HG03039 (cell line): ENCODE data around the gene TACSTD2.
"Not testable (repeated sequence)": the region's sequence is repeated elsewhere in the genome, so short reads cannot be mapped to it uniquely, and the experiment has no call there.

Experiments used
- ATAC-seq: cut with Tn5 transposase; IDR thresholded peaks from one replicate; pipeline ENCODE4 v1.9.1; 2021; ENCODE audit warnings: mild to moderate bottlenecking, moderate library complexity; ENCODE audit not compliant: unreplicated experiment

TACSTD2 gene

DNA sequence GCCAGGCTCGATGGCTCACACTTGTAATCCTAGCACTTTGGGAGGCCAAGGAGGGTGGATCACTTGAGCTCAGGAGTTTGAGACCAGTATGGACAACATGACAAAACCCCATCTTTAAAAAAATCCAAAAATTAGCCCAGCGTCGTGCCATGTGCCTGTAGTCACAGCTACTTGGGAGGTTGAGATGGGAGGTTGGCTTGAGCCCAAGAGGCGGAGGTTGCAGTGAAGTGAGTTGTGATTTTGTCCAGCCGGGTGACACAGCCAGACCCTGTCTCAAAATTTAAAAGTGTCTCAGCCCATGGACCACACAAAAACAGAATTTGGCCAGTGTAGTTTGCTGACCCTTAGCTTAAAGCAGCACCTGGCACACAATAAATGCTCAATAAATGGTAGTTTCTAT lies 11.3 kb upstream of the TACSTD2 start:
- ATAC-seq: no peak

DNA sequence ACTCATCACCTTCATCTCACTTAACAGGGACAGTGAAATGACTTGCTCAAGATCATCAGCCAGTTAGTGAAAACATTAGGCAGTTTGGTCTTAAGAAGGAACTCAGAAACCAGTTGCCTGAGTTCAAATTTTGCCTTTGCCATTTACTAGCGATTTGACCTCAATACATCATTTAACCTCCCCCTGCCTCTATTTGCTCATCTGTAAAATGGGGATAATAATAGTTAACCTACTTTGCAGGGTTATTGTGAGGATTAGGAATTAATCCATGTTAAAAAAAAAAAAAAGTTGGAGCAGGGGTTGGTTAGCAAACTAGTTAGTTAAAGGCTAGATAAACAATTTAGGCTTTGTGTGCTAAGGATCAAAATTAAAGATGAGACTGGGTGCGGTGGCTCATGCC lies 10.6 kb upstream of the TACSTD2 start:
- no peak for ATAC-seq

DNA sequence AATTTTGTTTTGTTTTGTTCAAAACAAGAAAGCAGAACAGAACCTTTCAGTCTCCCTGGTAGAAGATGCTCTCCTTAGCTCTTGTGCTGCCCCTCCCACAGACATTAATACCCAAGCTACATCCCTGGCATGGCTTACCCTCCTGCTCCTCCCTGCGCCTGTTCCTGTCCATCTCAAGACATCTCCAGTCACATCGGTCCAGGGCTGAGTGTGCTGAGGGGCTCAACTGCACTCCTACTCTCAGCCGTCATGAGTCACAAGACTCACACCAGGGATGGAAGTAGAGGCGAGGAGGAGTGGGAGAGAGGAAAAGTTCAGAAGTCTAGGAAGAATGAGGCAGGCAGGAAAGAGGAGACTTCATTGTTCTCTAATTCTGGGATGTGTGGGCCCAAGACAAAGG lies 9.2 kb upstream of the TACSTD2 start:
- ATAC-seq: no peak

DNA sequence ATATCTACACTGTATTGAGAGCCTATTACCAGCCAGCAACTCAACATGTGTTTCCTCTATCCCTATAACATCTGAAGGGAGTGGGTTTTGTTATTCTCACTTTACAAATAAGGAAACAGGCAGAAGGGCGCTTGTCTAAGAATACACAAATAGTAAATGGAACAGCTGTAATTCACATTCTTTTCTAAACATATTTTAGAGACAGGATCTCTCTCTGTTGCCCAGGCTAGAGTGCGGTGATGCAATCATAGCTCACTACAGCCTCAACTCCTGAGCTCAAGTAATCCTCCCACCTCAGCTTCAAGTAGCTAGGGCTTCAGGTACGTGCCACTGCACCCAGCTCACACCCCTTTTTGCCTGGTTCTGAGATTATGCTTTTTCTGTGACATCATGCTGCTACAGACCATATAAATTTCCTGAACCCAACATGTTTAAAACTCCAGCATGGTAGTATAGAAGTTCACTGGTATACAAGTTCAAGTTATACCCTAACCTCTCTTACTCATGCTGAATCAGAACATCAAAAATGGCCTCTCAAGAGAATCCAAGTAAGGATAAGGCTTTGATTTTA lies 8.6 kb upstream of the TACSTD2 start:
- ATAC-seq: no peak

DNA sequence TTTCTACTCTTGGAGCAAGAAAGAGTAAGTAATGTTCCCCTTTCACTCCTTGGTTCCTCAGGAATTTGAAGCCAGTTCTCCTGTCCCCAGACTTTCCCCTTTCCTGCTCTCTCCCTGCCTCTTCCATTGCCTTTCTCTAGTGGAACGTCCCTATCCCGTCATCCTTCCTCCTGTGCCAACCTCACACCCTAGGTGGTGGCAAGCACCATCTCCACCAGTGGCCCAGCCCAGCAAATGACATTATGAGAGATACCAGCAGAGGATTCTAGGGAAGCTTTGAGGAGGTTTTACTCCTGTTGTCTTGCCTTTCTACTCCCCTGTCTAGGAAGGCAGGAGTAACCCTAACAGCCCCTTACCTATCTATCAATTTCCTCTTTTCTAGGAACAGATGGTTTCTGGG lies 8.1 kb upstream of the TACSTD2 start:
- ATAC-seq: no peak

DNA sequence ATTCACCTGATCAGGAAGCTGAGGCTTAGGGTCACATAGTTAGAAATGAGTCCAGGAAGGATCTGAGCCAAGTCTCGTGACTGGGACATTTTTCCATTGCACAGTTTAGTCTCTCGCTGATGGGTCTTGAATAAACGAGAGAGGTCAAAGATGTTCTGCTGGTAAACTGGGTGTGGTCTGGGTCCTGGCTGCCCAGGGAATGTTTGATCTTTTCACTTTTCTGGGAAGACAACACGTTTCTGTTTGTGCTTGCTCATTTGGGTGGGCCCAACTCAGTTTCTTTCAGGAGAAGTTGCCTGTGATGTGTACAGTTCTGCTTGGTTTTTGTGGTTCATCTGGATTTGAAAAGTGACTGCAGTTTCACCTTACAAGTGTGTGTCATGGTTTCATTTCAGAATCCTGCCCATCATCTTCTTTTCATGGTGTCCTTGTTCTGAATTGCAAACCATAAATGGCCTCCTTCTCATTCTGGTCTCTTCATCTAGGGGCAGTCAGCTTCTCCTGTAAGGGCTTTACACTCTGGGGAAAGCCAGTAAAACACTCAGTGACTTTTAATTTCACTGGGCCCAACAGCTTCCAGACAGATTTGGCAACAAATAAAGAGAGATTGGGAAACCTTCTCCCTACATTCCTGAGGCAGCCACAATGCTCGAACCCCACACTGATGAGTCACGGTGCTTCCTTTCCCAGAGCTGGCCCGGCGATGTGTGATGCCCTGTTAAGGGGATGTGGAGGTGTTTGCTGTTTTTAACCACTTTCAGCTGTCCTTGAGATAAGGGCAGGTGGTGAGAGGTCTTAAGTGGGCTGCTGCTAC lies 7.2 kb upstream of the TACSTD2 start:
- peak; percentile 62 for ATAC-seq

DNA sequence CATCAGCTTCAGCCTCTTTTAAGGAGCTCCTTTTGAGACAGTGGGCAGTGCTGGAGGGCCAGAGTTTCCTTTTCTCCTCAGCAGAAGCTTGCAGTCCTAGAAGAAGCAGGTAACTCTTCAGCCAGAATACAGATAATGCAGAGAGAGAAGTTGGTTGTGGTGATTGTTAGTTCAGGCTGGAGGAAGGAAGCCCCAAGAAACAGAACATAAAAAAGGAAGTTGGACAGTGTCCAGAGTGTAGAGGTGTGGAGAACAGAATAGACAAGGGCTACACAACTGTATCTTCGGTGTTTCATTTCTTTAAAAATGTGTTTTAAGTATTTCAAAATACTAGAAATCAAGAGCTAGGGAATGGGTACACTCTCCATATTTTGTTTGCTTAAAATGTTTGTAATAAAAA lies 6.4 kb upstream of the TACSTD2 start:
- ATAC-seq: no peak

DNA sequence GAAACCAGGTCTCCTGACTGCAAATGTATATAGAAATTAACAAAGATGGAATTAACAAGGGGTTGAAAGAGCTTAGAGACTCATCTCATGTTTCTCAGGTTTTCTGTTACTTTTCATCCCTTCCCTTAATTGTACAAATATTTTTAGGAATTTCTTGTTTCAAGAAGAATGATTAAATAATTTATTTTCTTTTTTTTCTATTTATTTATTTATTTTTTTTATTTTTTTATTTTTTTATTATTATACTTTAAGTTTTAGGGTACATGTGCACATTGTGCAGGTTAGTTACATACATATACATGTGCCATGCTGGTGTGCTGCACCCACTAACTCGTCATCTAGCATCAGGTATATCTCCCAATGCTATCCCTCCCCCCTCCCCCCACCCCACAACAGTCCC lies 5.1 kb upstream of the TACSTD2 start:
- not testable (repeated sequence) for ATAC-seq

DNA sequence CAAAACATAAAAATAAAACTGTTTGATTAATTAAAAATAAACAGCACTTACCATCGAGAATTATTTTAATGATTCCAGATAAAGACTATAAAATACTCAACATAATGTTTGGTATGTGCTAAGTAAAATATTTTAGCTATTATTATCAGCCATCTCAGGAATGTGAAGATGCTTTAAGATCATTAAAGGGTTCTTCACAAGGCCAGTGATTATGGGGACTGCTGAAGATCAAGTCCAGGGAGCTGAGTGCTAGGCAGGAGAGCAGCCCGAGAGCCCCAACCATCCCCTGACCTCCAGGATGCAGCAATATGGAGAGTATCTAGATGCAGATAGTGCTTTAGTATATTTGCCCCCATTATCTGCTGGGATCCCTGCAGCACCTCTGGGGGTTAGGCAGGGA lies 4.6 kb upstream of the TACSTD2 start:
- no peak for ATAC-seq

DNA sequence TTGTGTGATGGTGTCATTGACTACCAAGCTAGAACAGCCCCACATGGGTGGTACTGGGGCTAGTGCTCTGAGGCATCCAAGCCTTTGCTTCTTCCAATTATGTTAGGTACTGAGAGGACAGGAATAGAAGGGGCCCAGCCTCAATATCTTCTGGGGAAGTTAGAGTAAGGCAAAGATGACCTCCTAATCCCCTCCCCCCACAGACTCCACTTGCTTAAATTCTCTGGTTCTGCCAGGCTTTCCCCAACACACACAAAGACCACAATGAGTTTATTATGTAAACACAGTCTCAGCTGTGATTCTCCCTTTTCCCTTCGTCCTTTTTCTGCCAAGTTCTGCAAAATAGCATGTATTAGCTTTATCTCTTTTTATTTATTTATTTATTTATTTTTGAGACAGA lies 3.1 kb upstream of the TACSTD2 start:
- ATAC-seq: no peak

DNA sequence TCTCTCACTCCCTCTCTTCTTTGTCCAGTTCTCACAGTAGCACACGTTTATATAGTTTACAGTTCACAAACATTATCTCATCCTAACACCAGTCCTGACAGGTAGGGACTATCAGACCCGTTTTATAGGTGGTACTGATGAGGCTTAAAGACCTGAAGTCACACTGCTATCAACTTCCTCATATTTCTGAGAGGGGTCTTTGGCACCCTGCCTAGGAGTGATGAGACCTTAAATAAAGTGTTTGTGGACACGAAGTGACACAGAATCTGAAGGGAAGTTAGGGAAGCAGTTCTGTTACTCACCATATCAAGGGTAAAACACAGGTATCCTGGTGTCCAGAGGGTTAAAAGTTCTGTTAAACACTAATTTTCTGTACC lies 590 bp upstream of the TACSTD2 start:
- no peak for ATAC-seq

DNA sequence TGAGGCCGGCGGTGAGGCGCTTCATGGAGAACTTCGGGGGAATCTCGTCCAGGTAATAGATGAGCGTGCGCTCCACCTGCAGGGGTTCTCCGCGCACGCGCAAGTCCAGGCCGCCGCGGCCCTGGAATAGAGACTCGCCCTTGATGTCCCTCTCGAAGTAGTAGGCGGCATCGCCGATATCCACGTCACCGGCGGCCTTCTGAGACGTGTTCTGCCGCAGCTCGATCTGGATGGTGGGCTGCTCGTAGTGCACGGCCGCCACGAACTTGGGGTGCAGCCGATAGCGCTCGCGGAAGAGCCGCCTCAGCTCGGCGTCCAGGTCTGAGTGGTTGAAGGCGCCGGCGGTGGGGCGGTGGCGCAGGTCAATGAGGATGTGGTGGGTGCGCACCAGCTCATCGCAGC lies 726 bp downstream of the TACSTD2 start:
- ATAC-seq: no peak

DNA sequence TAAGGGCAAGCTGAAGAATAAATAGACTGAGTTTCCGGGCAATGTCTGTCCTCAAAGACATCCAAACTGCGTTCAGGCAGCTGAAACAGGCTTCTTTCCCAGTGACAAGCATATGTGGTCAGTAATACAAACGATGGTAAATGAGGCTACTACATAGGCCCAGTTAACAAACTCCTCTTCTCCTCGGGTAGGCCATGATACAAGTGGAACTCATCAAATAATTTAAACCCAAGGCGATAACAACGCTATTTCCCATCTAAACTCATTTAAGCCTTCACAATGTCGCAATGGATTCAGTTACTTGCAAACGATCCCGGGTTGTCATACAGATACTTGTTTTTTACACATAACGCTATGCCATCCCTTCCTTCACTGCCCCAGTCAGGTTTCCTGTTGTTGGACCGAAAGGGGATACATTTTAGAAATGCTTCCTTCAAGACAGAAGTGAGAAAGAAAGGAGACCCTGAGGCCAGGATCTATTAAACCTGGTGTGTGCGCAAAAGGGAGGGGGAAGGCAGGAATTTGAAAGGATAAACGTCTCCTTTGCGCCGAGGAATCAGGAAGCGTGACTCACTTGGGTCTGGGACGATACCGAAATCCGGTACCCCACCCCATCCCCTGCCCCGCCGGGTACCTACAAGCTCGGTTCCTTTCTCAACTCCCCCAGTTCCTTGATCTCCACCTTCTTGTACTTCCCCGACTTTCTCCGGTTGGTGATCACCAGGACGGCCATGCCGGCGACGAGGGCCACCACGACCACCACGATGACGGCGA lies 1.3 kb downstream of the TACSTD2 start:
- no peak for ATAC-seq

DNA sequence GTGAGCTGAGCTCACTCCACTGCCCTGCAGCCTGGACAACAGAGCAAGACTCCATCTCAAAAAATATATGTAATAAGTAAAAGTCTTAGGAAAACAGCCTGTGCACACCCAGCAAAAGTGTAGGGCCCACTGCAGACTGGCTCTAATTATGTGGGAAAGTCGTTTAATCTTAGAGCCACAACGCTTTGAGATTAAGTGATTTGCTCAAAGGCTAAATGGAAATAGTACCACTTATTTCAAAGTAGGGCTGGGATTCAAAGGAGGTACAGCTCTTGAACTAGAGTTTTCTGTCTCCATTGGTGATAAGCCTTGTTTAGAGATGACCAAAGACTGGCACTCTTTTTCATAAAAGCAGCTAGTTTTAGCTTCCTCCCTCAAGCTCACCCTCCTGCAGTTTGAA lies 2.2 kb downstream of the TACSTD2 start:
- no peak for ATAC-seq

DNA sequence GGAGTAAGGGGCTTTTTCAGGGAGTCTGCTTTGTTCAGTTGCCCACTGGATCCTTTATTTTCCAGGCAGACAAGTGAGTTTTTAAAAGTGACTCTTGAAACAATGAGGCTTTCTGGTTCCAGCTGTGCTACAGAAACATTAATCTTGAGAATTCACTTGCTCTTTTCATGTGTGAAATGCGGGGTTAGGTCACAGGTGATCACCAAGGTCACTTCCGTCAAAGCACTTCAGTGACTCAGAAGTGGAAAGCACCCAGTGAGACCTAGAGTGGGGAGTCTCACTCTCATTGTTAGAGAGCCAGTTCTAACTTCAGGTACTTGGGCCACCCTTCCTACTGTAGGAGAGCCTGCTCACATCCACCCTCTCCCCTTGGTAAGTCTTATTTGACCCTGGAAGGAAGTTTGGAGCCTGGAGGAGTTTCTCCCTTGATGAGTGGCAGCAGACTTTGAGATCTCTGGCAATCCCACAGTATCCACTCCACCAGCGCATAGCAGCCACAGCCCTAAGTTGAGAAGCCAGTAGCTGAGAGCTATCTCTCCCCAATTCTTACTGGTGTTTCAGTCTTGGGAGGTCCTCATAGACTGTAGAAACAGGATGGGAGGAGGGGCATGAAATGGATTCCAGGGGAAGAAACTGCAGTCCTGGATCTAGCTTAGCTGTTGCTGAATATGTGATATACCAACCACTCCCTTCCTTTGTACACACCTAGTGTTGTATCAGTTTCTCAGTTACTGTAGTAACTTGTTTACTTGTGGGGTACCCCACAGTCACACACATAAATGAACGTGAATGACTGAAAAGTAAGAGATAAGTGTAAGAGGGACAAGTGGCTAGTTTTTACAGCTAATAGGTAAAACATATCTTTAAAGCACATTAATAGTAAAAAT lies 3.1 kb downstream of the TACSTD2 start:
- peak; percentile 96 for ATAC-seq

DNA sequence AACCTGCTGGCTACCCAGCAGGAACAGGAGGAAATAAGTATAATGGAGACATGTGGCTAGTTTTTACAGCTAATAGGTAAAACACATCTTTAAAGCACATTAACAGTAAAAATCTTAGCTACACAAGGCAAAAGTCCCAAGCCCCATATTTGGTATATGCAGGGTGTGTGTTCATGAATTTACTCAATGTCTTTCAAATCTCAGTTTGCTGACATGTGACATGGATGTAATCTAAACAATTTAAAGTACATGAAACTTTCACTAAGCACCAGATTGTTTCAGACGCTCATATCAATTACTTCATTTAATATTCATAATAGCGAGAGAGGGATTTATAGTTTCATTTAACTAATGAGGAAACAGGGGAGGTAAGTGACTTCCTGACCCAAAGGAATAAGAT lies 3.9 kb downstream of the TACSTD2 start:
- ATAC-seq: no peak

DNA sequence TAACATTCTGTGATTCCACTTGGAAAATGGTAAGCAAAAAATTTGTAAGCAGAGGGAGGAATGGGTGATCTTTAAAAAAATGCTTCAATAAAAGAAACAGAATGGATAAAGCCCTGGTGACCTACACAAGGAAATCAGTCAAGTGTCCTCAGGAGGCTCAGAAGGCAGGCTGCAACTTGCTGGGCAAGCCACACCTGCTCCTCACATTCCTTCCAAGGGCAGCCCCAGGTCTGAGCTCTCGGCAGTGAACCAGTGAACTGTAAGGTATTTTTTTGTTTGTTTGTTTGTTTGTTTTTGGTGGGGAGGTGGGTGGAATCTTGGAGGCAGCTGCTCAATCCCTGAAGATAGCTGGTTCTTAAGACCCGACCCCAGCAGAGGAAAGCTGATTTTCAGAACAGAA lies 4.4 kb downstream of the TACSTD2 start:
- no peak for ATAC-seq

DNA sequence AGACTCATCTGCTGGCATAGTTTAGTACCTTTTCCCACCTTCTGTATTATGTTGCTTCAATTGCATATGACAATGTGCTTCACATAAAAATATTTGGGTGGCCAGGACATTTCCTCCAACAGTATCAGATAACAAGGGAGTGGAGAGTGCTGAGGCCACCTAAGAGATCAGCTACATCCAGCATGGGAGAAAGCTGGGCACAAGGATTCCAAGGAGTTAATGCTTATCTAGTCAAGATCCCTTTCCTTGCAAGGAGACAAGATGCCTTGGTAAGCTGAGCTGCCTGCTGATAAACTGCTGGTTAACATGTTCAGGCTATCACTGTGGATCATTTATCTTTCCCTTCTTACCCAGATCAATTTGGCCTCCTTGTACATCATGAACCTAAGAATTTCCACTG lies 5.4 kb downstream of the TACSTD2 start:
- ATAC-seq: no peak

DNA sequence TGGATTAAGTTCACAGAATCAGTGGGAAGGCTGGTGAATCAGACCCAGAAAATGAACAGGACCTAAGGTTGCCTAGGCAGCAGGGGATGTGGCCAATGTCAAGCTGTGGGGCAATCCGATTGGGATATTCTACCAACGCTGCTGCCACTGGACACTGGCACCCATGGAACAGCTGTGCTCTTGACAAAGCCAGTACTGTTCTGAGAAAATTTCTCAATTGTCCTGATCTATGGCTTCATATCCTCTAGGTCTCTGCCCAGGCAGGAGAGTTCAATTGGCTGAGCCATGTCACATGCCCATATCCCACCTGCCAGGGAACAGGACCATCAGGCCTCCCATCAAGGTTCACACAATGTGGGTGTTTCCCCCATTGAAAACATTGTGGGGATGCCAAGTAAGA lies 6.2 kb downstream of the TACSTD2 start:
- no peak for ATAC-seq

DNA sequence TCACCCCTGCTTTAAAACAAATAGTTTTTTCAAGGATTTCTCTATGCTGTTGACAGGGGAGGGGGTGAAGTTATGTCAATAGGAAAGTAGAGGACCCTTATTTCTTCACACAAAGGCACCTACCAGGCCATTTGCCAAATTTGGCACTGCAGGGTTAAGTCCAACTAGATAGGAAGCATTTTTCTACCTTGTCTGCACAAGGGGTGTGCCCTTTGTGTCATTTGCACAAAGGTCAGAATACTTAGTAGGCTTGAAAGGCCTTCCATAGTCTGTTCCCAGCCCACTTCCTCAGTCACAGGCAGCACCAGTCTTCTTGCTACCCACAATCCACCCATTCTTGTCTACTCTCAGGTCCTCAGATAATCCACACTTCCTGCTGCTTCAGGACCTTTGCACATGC lies 7.0 kb downstream of the TACSTD2 start:
- ATAC-seq: no peak

DNA sequence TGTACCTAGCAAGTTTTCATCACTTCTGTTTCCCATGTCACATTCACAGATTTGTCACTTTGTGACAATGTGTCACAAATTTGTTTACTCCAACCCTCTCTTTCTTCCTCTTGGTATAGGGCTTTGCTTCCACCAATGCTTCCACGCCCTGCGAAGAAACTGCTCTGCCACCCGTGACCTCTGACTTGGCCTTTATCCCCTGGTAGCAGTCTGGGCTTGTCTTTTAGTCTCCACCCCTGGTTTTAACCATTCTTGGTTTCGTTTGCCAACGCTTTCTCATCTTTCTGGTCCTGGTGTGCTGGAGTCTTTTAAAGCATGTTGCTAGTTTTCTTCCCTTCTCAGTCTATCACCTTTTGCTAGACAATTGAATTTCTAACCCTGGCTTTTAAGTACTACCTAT lies 8.1 kb downstream of the TACSTD2 start:
- ATAC-seq: no peak
